ENCODE results near the gene VWA8.
"Not testable (repeated sequence)": the region's sequence is repeated elsewhere in the genome, so short reads cannot be mapped to it uniquely, and the experiment has no call there.

The VWA8 gene

GRCh38 chr13:41542799-41543198, 418.1 kb downstream of the VWA8 start:
- in situ Hi-C loops (cut with MboI; ENCODE audit: low sequenced_read_pairs), result not testable (repeated sequence)

DNA sequence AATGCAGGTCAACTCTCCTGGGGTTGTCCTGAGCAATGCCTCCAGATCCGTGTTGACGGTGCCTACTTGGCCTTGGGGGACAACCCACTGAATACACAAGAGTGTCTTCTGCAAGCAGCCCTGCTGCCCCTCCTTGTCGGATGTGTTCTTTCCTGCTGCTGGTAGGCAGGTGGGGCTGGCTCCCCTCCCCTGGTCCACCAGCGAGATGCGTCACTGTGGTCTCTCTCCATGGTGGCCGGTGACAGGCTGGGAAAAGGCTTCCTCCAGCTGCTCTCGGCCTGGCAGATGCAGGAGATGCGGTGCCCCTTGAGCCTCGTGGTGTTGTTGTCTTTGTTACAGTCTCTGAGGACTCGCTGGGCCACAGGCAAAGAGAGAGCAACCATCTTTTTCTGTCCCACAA, 418.6 kb downstream of the VWA8 start:
- in situ Hi-C loops (cut with MboI; ENCODE audit: low sequenced_read_pairs), result no loop called here

GRCh38 chr13:41541142-41541938, 419.6 kb downstream of the VWA8 start:
- in situ Hi-C loops (cut with MboI; ENCODE audit: low sequenced_read_pairs), result no loop called here

DNA sequence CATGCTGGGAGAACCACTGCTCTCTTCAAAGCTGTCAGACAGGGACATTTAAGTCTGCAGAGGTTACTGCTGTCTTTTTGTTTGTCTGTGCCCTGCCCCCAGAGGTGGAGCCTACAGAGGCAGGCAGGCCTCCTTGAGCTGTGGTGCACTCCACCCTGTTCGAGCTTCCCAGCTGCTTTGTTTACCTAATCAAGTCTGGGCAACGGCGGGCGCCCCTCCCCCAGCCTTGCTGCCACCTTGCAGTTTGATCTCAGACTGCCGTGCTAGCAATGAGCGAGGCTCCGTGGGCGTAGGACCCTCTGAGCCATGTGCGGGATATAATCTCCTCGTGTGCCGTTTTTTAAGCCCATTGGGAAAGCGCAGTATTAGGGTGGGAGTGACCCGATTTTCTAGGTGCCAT, 420.7 kb downstream of the VWA8 start:
- in situ Hi-C loops (cut with MboI; ENCODE audit: low sequenced_read_pairs), result not testable (repeated sequence)

- in situ Hi-C loops (cut with MboI; ENCODE audit: low sequenced_read_pairs), result no loop called here
These were observed 427.4 kb downstream of the VWA8 start for GRCh38 chr13:41533266-41534052.

DNA sequence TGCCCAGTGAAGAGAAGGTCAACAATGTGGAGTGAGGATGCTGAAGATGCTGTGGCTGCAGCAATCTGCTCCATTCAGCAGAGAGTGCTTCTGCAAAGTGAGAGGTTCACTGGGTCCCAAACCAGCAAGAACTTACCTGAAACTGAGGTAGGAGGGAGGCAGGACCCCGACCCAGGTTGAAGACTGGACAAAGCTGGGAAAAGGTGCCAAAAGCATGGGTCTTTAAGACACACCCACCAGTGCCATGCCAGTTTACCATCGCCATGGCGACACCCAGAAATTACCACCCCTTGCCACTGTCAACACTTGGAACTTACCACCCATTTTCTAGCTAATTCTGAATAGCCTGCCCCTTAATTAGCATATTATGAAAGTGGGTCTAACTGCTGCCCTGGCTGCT, 432.9 kb downstream of the VWA8 start:
- in situ Hi-C loops (cut with MboI; ENCODE audit: low sequenced_read_pairs), result no loop called here

GRCh38 chr13:41520660-41521630, 440.0 kb downstream of the VWA8 start:
- in situ Hi-C loops (cut with MboI; ENCODE audit: low sequenced_read_pairs), result no loop called here

DNA sequence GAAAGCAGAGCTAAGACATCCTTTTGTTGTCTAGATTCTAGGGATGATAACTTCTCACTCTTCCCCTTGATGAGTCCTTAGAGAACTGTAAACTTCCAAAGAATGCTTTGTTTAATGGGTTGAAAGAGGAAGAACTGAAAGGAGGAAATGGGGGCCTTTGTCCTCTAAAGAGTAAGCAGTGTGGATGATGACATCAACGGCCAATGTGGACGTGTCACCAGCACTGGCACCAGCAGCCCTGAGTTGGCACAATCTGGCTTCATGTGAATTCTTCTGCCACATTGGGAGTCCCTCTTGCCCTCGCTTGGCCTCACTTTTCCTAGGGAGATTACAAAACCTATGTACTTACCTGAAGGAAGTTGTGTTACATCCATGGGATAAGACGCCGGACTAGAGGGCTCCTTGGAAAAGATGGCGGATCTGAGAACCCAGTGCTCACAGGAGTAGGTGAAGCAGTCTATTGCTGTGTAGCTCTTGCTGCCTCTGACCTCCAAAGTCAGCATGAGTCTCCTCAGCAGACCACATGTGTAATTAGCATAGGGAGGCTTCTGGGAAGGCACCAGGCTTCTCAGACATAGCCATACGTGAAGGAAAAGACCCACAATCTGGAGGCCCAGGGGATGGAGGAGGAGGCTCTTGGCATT, 440.8 kb downstream of the VWA8 start:
- in situ Hi-C loops (cut with MboI; ENCODE audit: low sequenced_read_pairs), result no loop called here
